NCI-H128 (cell line): Measurements from ENCODE around the gene DNAJC5.
"Not testable (repeated sequence)": the region's sequence is repeated elsewhere in the genome, so short reads cannot be mapped to it uniquely, and the experiment has no call there.

Experiments used
- DNase-seq: peaks from one replicate; lab custom pipeline; 2025; ENCODE audit not compliant: unreplicated experiment; lab: John Stamatoyannopoulos, UW

DNAJC5 gene

GRCh38 chr20:63966172-63966943, 71.4 kb downstream of the DNAJC5 start:
- DNase-seq = no peak

- DNase-seq = no peak
Observed at GRCh38 chr20:63966944-63967322, 72.0 kb downstream of the DNAJC5 start.

GRCh38 chr20:63967330-63968135, 72.6 kb downstream of the DNAJC5 start:
- no peak for DNase-seq

GRCh38 chr20:63968136-63968927, 73.4 kb downstream of the DNAJC5 start:
- DNase-seq = no peak

GRCh38 chr20:63968928-63969760, 74.2 kb downstream of the DNAJC5 start:
- no peak for DNase-seq

- no peak for DNase-seq
Observed at GRCh38 chr20:63969838-63970713, 75.2 kb downstream of the DNAJC5 start, which contains the start of gene ZNF512B. ZNF512B (minus strand) TSS chr20:63969930; CDS start chr20:63967950, 1,980 bp downstream.

GRCh38 chr20:63970714-63971431, 75.9 kb downstream of the DNAJC5 start:
- DNase-seq = no peak

- not testable (repeated sequence) for DNase-seq
Observed at GRCh38 chr20:63971960-63972311, 77.0 kb downstream of the DNAJC5 start.

- DNase-seq = no peak
Observed at GRCh38 chr20:63972312-63973159, 77.6 kb downstream of the DNAJC5 start.

GRCh38 chr20:63973160-63973479, 78.2 kb downstream of the DNAJC5 start:
- DNase-seq = no peak

GRCh38 chr20:63973636-63974401, 78.9 kb downstream of the DNAJC5 start:
- no peak for DNase-seq

- DNase-seq = peak; percentile 58
Observed at GRCh38 chr20:63974402-63975200, 79.7 kb downstream of the DNAJC5 start.

GRCh38 chr20:63976511-63976910, 81.6 kb downstream of the DNAJC5 start:
- DNase-seq = not testable (repeated sequence)

- DNase-seq = no peak
Observed at GRCh38 chr20:63976980-63977738, 82.2 kb downstream of the DNAJC5 start.

GRCh38 chr20:63977739-63978276, 82.9 kb downstream of the DNAJC5 start:
- no peak for DNase-seq
